ENCODE results near the gene ATXN1. TPM values are rescaled to one million over a fixed set of nuclear protein-coding genes. Genes with fewer than 3 reads are reported as not detected.

The ATXN1 gene
- total RNA-seq, 1 experiment from 2014 or later = 5.6 TPM

DNA sequence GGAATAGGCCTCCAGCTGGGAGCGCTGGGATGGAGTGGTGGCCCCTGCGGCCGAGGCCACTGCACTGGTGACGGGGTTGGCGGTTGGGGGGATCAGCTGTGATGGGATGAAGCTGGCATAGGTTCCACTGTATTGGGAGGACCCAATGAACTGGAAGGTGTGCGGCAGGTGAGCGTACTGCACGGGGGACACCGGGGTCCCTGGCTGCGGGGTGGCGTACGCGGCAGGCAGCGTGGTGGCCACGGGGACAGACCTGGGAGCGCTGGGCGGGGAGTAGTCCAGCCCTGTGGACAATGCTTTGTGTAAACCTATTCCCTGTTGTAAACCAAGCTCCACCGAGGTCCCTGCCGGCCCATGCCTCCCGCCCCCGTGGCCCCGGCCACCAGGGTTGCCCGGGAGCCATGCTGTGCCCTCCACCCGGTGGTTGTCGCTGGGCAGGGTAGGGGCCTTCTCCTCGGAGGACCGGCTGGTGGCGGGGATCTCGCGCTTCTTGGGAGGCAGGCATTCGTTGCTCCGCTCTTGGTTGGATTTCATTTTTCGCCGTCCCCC, 433.4 kb downstream of the ATXN1 start:
- Histone ChIP-seq H3K9ac (ENCODE audit: extremely low read depth, insufficient read length, low read length) (no peak overlapping the region), H3K18ac (ENCODE audit: insufficient read length, low read depth, low read length) (no peak overlapping the region)
- no peak overlapping the region for H3K4me3 Mint-ChIP-seq

More for the DNA sequence above, 433.4 kb downstream of the ATXN1 start:
- Histone ChIP-seq H2BK12ac (ENCODE audit: insufficient read length, low read depth, low read length) (no peak overlapping the region), H3K27me3 (ENCODE audit: insufficient read depth, low read length) (no peaks in the 10 kb centered on the region), H4K5ac (ENCODE audit: insufficient read length, low read depth, low read length) (no peak overlapping the region), H3K4ac (ENCODE audit: low read depth, low read length) (no peak overlapping the region), H3K56ac (ENCODE audit: insufficient read length, low read depth, low read length) (no peak overlapping the region), H2BK15ac (ENCODE audit: low read depth, low read length) (no peak overlapping the region), H2AK5ac (ENCODE audit: insufficient read length, low read length) (no peak overlapping the region), H3K79me2 (ENCODE audit: insufficient read depth, low read length) (no peaks in the 10 kb centered on the region), H3K9me3 (ENCODE audit: control insufficient read depth, low read depth, low read length) (no peaks in the 10 kb centered on the region), H4K91ac (ENCODE audit: insufficient read length, low read depth, low read length) (no peak overlapping the region), H2BK5ac (ENCODE audit: insufficient read length, low read length) (no peak overlapping the region), H3T11ph (ENCODE audit: low read length) (no peak overlapping the region), H3K23ac (ENCODE audit: insufficient read length, low read depth, low read length) (no peak overlapping the region), H3K4me2 (ENCODE audit: insufficient read depth, insufficient read length, low read length) (no peak overlapping the region), H4K20me1 (ENCODE audit: control insufficient read depth, insufficient read depth, insufficient read length) (no peaks in the 10 kb centered on the region), H2AFZ (ENCODE audit: low read length) (no peak overlapping the region), H2BK20ac (ENCODE audit: low read depth, low read length, poor library complexity, severe bottlenecking) (no peak overlapping the region), H4K8ac (replicated peaks; ENCODE audit: insufficient read length, low read depth, low read length) (no peak overlapping the region), H3K79me1 (ENCODE audit: insufficient read depth, low read depth, low read length, poor library complexity, severe bottlenecking) (no peaks in the 10 kb centered on the region), H3K27ac (ENCODE audit: insufficient read length, low read depth, low read length) (no peak overlapping the region), H3K14ac (ENCODE audit: insufficient read depth, low read length) (no peak overlapping the region), H3K4me1 (ENCODE audit: insufficient read depth, low read length) (peaks cover 5% of the 10 kb centered on the region; the same call in 1 of the 2 replicates), H2BK120ac (ENCODE audit: low read depth, low read length, poor library complexity, severe bottlenecking) (no peak overlapping the region), H3K23me2 (ENCODE audit: insufficient read length, low read depth, low read length, poor library complexity, severe bottlenecking) (no peaks in the 10 kb centered on the region)
- H3K27ac Mint-ChIP-seq = no peak overlapping the region
- peaks cover 7% of the 10 kb centered on the region for H3K27me3 Mint-ChIP-seq (ENCODE audit: low read depth)
- WGBS (ENCODE audit: extremely low coverage, insufficient read length, low lambda C conversion rate) = no CpG with 5 or more reads among the region's 34 CpGs
- peaks cover 24 to 26% of the 10 kb centered on the region in 2 experiments for H3K4me1 Mint-ChIP-seq
- no peak for DNase-seq
- H3K36me3 Mint-ChIP-seq (ENCODE audit: insufficient read depth in 1 of 3, low read depth in 3 of 3) = peaks cover 5 to 17% (median 6%) of the 10 kb centered on the region in 3 experiments; a peak in 4 of 7 replicates
- peaks cover 8 to 14% of the 10 kb centered on the region in 2 experiments; a peak in 3 of 5 replicates for H3K9me3 Mint-ChIP-seq
- TF ChIP-seq, protein P1, sequence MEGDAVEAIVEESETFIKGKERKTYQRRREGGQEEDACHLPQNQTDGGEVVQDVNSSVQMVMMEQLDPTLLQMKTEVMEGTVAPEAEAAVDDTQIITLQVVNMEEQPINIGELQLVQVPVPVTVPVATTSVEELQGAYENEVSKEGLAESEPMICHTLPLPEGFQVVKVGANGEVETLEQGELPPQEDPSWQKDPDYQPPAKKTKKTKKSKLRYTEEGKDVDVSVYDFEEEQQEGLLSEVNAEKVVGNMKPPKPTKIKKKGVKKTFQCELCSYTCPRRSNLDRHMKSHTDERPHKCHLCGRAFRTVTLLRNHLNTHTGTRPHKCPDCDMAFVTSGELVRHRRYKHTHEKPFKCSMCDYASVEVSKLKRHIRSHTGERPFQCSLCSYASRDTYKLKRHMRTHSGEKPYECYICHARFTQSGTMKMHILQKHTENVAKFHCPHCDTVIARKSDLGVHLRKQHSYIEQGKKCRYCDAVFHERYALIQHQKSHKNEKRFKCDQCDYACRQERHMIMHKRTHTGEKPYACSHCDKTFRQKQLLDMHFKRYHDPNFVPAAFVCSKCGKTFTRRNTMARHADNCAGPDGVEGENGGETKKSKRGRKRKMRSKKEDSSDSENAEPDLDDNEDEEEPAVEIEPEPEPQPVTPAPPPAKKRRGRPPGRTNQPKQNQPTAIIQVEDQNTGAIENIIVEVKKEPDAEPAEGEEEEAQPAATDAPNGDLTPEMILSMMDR (conservative IDR thresholded peaks at IDR 0.05) = no peak
